Stomach (tissue), 4 donors: Measurements from ENCODE around the gene PALD1.

Source experiments
- POLR2A ChIP-seq, 4 donors: fragments of 450-650 bp; IDR thresholded peaks; one replicate each; pipeline ENCODE4 v1.6.1; 2016; ENCODE audit warnings: antibody characterized with exemption in 4 of 4, control low read depth in 2 of 4, mild to moderate bottlenecking in 1 of 4, moderate library complexity in 1 of 4
- TF ChIP-seq, protein P1 (sequence below), 7 experiments: fragments of 450-650 bp in 4 of 7; fragments of 200-600 bp in 3 of 7; sonication (generic) in 3 of 7; IDR thresholded peaks; one replicate each; pipeline ENCODE4 v1.5.1; 2016 to 2019; ENCODE audit warnings: antibody characterized with exemption in 7 of 7, control low read depth in 2 of 7, mild to moderate bottlenecking in 1 of 7

DNA sequence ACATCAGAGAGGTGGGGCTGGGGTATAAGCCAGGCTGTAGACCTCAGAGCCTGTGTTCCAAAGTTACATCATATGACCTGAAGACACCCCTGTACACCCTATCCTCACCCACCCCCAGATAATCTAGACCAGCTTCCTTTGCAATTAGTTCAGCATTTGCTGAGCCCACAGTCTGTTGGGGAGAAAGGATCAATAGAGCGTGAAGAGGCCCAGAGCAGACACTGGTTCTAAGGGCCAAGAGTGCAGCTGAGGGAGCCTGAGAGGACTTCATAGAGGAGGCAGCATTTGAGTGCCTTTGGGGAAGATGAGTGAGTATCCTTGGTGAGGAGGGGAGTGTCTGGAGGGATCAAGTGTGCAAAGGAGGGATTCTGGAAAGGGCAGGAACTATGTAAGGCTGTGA, 65.3 kb downstream of the PALD1 start:
- TF ChIP-seq, protein P1, sequence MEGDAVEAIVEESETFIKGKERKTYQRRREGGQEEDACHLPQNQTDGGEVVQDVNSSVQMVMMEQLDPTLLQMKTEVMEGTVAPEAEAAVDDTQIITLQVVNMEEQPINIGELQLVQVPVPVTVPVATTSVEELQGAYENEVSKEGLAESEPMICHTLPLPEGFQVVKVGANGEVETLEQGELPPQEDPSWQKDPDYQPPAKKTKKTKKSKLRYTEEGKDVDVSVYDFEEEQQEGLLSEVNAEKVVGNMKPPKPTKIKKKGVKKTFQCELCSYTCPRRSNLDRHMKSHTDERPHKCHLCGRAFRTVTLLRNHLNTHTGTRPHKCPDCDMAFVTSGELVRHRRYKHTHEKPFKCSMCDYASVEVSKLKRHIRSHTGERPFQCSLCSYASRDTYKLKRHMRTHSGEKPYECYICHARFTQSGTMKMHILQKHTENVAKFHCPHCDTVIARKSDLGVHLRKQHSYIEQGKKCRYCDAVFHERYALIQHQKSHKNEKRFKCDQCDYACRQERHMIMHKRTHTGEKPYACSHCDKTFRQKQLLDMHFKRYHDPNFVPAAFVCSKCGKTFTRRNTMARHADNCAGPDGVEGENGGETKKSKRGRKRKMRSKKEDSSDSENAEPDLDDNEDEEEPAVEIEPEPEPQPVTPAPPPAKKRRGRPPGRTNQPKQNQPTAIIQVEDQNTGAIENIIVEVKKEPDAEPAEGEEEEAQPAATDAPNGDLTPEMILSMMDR (IDR thresholded peaks at IDR 0.05) = no peak
- no peak for TF ChIP-seq POLR2A (IDR thresholded peaks at IDR 0.05)
